ENCODE data around the gene CLEC4F. TPM values are rescaled to one million over a fixed set of nuclear protein-coding genes. Genes with fewer than 3 reads are reported as not detected.

Gene CLEC4F
- total and polyA plus RNA-seq, 10 of the 15 experiments (the other 5 are each of a cell fraction or from before 2014, with no cell fraction given): 0.03 TPM; not detected in 9

DNA sequence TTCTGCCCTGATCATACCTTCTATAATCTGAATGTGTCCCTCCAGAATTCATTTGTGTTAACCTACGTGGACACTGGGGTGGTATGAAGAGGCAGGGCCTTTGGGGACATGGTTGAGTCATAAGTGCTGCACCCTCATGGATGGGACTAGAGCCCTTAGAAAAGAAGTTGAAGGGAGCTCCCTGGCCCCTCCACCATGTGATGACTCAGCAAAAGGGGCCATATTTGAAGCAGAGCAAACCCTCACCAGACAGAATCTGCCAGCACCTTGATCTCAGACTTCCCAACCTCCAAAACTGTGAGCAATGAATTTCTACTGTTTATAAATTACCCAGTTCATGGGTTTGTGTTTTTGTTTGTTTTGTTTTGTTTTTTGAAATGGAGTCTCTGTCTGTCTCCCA lies 48.6 kb upstream of the CLEC4F start:
- Histone ChIP-seq H2AFZ (ENCODE audit: control insufficient read depth, low read depth, low read length) (no peak overlapping the region), H3K79me2 (ENCODE audit: control insufficient read depth, insufficient read depth, low read length) (no peaks in the 10 kb centered on the region), H3K27me3 (replicated peaks in 1 of 2; ENCODE audit: control insufficient read depth in 2 of 2, insufficient read depth in 2 of 2, low read length in 1 of 2) (peaks cover 0 to 3% of the 10 kb centered on the region in 2 experiments; a peak in 2 of 4 replicates), H3K9me3 (replicated peaks; ENCODE audit: control insufficient read depth, insufficient read depth, low read length) (no peaks in the 10 kb centered on the region), H3K4me3 (no peak overlapping the region), H3K4me2 (ENCODE audit: control insufficient read depth, insufficient read depth) (no peak overlapping the region), H3K4me1 (ENCODE audit: control insufficient read depth, insufficient read depth, low read length) (no peaks in the 10 kb centered on the region), H3K9ac (ENCODE audit: control insufficient read depth, insufficient read depth, low read length) (no peak overlapping the region), H3K36me3 (ENCODE audit: control insufficient read depth in 2 of 2, insufficient read depth in 2 of 2, low read length in 1 of 2) (no peaks in the 10 kb centered on the region), H3K27ac (ENCODE audit: control insufficient read depth, insufficient read depth) (no peak overlapping the region), H4K20me1 (ENCODE audit: control insufficient read depth, insufficient read depth) (no peaks in the 10 kb centered on the region)
- intact Hi-C loops (cut with micrococcal nuclease; ENCODE audit: unreplicated experiment): loop anchor here (1.0 kb wide), 1 partner anchor 34 kb away; no protein-coding TSS in a partner anchor
- RAD21 ChIA-PET (ENCODE audit: unreplicated experiment): no interaction called here
- TF ChIP-seq, protein P1, sequence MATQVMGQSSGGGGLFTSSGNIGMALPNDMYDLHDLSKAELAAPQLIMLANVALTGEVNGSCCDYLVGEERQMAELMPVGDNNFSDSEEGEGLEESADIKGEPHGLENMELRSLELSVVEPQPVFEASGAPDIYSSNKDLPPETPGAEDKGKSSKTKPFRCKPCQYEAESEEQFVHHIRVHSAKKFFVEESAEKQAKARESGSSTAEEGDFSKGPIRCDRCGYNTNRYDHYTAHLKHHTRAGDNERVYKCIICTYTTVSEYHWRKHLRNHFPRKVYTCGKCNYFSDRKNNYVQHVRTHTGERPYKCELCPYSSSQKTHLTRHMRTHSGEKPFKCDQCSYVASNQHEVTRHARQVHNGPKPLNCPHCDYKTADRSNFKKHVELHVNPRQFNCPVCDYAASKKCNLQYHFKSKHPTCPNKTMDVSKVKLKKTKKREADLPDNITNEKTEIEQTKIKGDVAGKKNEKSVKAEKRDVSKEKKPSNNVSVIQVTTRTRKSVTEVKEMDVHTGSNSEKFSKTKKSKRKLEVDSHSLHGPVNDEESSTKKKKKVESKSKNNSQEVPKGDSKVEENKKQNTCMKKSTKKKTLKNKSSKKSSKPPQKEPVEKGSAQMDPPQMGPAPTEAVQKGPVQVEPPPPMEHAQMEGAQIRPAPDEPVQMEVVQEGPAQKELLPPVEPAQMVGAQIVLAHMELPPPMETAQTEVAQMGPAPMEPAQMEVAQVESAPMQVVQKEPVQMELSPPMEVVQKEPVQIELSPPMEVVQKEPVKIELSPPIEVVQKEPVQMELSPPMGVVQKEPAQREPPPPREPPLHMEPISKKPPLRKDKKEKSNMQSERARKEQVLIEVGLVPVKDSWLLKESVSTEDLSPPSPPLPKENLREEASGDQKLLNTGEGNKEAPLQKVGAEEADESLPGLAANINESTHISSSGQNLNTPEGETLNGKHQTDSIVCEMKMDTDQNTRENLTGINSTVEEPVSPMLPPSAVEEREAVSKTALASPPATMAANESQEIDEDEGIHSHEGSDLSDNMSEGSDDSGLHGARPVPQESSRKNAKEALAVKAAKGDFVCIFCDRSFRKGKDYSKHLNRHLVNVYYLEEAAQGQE (IDR thresholded peaks at IDR 0.05; ENCODE audit: low read depth, low read length): no peak
- TF ChIP-seq IRF4 (IDR thresholded peaks at IDR 0.05; ENCODE audit: low read depth, low read length) (no peak), GABPA (IDR thresholded peaks at IDR 0.05; ENCODE audit: low read depth) (no peak), YY1 (IDR thresholded peaks at IDR 0.05; ENCODE audit: low read depth, low read length) (no peak), NFYB (IDR thresholded peaks at IDR 0.05; ENCODE audit: insufficient read depth, low read depth, low read length) (no peak), TAF1 (IDR thresholded peaks at IDR 0.05; ENCODE audit: borderline replicate concordance, low read depth, low read length) (no peak), STAT1 (conservative IDR thresholded peaks at IDR 0.05) (no peak), CHD4 (IDR thresholded peaks at IDR 0.05) (no peak), MYC (IDR thresholded peaks at IDR 0.05; ENCODE audit: insufficient read depth, insufficient read length, insufficient replicate concordance, low read length, severe bottlenecking) (no peak)
- TF ChIP-seq, protein P2, sequence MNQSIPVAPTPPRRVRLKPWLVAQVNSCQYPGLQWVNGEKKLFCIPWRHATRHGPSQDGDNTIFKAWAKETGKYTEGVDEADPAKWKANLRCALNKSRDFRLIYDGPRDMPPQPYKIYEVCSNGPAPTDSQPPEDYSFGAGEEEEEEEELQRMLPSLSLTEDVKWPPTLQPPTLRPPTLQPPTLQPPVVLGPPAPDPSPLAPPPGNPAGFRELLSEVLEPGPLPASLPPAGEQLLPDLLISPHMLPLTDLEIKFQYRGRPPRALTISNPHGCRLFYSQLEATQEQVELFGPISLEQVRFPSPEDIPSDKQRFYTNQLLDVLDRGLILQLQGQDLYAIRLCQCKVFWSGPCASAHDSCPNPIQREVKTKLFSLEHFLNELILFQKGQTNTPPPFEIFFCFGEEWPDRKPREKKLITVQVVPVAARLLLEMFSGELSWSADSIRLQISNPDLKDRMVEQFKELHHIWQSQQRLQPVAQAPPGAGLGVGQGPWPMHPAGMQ (IDR thresholded peaks at IDR 0.05; ENCODE audit: borderline replicate concordance): no peak
- TF ChIP-seq, protein P3, sequence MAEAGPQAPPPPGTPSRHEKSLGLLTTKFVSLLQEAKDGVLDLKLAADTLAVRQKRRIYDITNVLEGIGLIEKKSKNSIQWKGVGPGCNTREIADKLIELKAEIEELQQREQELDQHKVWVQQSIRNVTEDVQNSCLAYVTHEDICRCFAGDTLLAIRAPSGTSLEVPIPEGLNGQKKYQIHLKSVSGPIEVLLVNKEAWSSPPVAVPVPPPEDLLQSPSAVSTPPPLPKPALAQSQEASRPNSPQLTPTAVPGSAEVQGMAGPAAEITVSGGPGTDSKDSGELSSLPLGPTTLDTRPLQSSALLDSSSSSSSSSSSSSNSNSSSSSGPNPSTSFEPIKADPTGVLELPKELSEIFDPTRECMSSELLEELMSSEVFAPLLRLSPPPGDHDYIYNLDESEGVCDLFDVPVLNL (IDR thresholded peaks at IDR 0.05; ENCODE audit: low read depth, low read length): no peak
- TF ChIP-seq, protein P4, sequence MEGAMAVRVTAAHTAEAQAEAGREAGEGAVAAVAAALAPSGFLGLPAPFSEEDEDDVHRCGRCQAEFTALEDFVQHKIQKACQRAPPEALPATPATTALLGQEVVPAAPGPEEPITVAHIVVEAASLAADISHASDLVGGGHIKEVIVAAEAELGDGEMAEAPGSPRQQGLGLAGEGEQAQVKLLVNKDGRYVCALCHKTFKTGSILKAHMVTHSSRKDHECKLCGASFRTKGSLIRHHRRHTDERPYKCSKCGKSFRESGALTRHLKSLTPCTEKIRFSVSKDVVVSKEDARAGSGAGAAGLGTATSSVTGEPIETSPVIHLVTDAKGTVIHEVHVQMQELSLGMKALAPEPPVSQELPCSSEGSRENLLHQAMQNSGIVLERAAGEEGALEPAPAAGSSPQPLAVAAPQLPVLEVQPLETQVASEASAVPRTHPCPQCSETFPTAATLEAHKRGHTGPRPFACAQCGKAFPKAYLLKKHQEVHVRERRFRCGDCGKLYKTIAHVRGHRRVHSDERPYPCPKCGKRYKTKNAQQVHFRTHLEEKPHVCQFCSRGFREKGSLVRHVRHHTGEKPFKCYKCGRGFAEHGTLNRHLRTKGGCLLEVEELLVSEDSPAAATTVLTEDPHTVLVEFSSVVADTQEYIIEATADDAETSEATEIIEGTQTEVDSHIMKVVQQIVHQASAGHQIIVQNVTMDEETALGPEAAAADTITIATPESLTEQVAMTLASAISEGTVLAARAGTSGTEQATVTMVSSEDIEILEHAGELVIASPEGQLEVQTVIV (IDR thresholded peaks at IDR 0.05; ENCODE audit: borderline replicate concordance, partially characterized antibody): no peak
- CTCF ChIA-PET: interaction anchor here (0.9 to 6.8 kb wide), 5 partner anchors 7 to 77 kb away, joined by 3 to 94 read pairs (median 23); no protein-coding TSS in a partner anchor
- in situ Hi-C loops (cut with MboI): loop anchor here (5.0 kb wide), 1 partner anchor 78 kb away; no protein-coding TSS in a partner anchor
- SMC1A ChIA-PET (ENCODE audit: uncharacterized antibody, unreplicated experiment): interaction anchor here (1.2 kb wide), 2 partner anchors 51 to 100 kb away, joined by 3 to 4 read pairs; no protein-coding TSS in a partner anchor
- 5% methylated on average over 1 of the region's 1 CpG for WGBS (ENCODE audit: insufficient coverage, insufficient replicate concordance, low lambda C conversion rate, missing lambda C conversion rate)
- DNase-seq (ENCODE audit: low read depth, low spot score): no peak
- no peak for ATAC-seq
- FAIRE-seq: no peak
- no TSS peak for BruUV-seq (replicated peaks)
- POLR2A ChIA-PET: no interaction called here
